Measurements from ENCODE around the gene TRAF3IP1. TPM values are rescaled to one million over a fixed set of nuclear protein-coding genes. Genes with fewer than 3 reads are reported as not detected.

TRAF3IP1 gene
- total and polyA plus RNA-seq, 2 of the 13 experiments (the other 11 are each of a cell fraction or from before 2014, with no cell fraction given), result 4.1 to 12.9 TPM

GRCh38 chr2:238450440-238450861 lies 130.1 kb downstream of the TRAF3IP1 start (continued):
- TF ChIP-seq, protein P1, sequence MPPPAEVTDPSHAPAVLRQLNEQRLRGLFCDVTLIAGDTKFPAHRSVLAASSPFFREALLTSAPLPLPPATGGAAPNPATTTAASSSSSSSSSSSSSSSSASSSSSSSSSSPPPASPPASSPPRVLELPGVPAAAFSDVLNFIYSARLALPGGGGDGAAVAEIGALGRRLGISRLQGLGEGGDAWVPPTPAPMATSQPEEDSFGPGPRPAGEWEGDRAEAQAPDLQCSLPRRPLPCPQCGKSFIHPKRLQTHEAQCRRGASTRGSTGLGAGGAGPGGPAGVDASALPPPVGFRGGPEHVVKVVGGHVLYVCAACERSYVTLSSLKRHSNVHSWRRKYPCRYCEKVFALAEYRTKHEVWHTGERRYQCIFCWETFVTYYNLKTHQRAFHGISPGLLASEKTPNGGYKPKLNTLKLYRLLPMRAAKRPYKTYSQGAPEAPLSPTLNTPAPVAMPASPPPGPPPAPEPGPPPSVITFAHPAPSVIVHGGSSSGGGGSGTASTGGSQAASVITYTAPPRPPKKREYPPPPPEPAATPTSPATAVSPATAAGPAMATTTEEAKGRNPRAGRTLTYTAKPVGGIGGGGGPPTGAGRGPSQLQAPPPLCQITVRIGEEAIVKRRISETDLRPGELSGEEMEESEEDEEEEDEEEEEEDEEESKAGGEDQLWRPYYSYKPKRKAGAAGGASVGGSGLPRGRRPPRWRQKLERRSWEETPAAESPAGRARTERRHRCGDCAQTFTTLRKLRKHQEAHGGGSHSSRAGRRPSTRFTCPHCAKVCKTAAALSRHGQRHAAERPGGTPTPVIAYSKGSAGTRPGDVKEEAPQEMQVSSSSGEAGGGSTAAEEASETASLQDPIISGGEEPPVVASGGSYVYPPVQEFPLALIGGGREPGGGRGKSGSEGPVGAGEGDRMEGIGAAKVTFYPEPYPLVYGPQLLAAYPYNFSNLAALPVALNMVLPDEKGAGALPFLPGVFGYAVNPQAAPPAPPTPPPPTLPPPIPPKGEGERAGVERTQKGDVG (CRISPR knock-in tag; IDR thresholded peaks at IDR 0.05; ENCODE audit: borderline replicate concordance), result no peak
- TF ChIP-seq NPAS2 (CRISPR knock-in tag; IDR thresholded peaks at IDR 0.05; ENCODE audit: borderline replicate concordance) (no peak), ZNF878 (CRISPR knock-in tag; IDR thresholded peaks at IDR 0.05) (no peak), SOX5 (CRISPR knock-in tag; IDR thresholded peaks at IDR 0.05; ENCODE audit: borderline replicate concordance) (no peak), CBX5 (CRISPR knock-in tag; IDR thresholded peaks at IDR 0.05; ENCODE audit: borderline replicate concordance) (no peak), SSRP1 (CRISPR knock-in tag; IDR thresholded peaks at IDR 0.05) (no peak), ATF7-NPFF (CRISPR knock-in tag; IDR thresholded peaks at IDR 0.05; ENCODE audit: low read depth) (no peak), ZNF292 (CRISPR knock-in tag; IDR thresholded peaks at IDR 0.05; ENCODE audit: borderline replicate concordance, low read depth) (no peak), NRL (CRISPR knock-in tag; IDR thresholded peaks at IDR 0.05; ENCODE audit: borderline replicate concordance) (no peak), EED (CRISPR knock-in tag; IDR thresholded peaks at IDR 0.05) (peak; percentile 72; the same call in 1 of the 2 replicates), CEBPB (IDR thresholded peaks at IDR 0.05; ENCODE audit: borderline replicate concordance, low read depth, low read length) (no peak)
- TF ChIP-seq, protein P2, sequence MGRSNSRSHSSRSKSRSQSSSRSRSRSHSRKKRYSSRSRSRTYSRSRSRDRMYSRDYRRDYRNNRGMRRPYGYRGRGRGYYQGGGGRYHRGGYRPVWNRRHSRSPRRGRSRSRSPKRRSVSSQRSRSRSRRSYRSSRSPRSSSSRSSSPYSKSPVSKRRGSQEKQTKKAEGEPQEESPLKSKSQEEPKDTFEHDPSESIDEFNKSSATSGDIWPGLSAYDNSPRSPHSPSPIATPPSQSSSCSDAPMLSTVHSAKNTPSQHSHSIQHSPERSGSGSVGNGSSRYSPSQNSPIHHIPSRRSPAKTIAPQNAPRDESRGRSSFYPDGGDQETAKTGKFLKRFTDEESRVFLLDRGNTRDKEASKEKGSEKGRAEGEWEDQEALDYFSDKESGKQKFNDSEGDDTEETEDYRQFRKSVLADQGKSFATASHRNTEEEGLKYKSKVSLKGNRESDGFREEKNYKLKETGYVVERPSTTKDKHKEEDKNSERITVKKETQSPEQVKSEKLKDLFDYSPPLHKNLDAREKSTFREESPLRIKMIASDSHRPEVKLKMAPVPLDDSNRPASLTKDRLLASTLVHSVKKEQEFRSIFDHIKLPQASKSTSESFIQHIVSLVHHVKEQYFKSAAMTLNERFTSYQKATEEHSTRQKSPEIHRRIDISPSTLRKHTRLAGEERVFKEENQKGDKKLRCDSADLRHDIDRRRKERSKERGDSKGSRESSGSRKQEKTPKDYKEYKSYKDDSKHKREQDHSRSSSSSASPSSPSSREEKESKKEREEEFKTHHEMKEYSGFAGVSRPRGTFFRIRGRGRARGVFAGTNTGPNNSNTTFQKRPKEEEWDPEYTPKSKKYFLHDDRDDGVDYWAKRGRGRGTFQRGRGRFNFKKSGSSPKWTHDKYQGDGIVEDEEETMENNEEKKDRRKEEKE (IDR thresholded peaks at IDR 0.05), result no peak
- TF ChIP-seq, protein P3, sequence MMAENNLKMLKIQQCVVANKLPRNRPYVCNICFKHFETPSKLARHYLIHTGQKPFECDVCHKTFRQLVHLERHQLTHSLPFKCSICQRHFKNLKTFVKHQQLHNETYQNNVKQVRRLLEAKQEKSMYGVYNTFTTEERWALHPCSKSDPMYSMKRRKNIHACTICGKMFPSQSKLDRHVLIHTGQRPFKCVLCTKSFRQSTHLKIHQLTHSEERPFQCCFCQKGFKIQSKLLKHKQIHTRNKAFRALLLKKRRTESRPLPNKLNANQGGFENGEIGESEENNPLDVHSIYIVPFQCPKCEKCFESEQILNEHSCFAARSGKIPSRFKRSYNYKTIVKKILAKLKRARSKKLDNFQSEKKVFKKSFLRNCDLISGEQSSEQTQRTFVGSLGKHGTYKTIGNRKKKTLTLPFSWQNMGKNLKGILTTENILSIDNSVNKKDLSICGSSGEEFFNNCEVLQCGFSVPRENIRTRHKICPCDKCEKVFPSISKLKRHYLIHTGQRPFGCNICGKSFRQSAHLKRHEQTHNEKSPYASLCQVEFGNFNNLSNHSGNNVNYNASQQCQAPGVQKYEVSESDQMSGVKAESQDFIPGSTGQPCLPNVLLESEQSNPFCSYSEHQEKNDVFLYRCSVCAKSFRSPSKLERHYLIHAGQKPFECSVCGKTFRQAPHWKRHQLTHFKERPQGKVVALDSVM (CRISPR knock-in tag; IDR thresholded peaks at IDR 0.05), result no peak
- TF ChIP-seq, protein P4, sequence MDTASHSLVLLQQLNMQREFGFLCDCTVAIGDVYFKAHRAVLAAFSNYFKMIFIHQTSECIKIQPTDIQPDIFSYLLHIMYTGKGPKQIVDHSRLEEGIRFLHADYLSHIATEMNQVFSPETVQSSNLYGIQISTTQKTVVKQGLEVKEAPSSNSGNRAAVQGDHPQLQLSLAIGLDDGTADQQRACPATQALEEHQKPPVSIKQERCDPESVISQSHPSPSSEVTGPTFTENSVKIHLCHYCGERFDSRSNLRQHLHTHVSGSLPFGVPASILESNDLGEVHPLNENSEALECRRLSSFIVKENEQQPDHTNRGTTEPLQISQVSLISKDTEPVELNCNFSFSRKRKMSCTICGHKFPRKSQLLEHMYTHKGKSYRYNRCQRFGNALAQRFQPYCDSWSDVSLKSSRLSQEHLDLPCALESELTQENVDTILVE (CRISPR knock-in tag; IDR thresholded peaks at IDR 0.05), result no peak
- TF ChIP-seq, protein P5, sequence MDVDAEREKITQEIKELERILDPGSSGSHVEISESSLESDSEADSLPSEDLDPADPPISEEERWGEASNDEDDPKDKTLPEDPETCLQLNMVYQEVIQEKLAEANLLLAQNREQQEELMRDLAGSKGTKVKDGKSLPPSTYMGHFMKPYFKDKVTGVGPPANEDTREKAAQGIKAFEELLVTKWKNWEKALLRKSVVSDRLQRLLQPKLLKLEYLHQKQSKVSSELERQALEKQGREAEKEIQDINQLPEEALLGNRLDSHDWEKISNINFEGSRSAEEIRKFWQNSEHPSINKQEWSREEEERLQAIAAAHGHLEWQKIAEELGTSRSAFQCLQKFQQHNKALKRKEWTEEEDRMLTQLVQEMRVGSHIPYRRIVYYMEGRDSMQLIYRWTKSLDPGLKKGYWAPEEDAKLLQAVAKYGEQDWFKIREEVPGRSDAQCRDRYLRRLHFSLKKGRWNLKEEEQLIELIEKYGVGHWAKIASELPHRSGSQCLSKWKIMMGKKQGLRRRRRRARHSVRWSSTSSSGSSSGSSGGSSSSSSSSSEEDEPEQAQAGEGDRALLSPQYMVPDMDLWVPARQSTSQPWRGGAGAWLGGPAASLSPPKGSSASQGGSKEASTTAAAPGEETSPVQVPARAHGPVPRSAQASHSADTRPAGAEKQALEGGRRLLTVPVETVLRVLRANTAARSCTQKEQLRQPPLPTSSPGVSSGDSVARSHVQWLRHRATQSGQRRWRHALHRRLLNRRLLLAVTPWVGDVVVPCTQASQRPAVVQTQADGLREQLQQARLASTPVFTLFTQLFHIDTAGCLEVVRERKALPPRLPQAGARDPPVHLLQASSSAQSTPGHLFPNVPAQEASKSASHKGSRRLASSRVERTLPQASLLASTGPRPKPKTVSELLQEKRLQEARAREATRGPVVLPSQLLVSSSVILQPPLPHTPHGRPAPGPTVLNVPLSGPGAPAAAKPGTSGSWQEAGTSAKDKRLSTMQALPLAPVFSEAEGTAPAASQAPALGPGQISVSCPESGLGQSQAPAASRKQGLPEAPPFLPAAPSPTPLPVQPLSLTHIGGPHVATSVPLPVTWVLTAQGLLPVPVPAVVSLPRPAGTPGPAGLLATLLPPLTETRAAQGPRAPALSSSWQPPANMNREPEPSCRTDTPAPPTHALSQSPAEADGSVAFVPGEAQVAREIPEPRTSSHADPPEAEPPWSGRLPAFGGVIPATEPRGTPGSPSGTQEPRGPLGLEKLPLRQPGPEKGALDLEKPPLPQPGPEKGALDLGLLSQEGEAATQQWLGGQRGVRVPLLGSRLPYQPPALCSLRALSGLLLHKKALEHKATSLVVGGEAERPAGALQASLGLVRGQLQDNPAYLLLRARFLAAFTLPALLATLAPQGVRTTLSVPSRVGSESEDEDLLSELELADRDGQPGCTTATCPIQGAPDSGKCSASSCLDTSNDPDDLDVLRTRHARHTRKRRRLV (CRISPR knock-in tag; IDR thresholded peaks at IDR 0.05), result no peak
